ENCODE measurements around the gene PLCXD3.

GRCh38 chr5:41415242-41415641, 95.2 kb downstream of the PLCXD3 start:
- no peak for TF ChIP-seq TAF1 (IDR thresholded peaks at IDR 0.05; ENCODE audit: low read depth)
- TF ChIP-seq RAD21 (IDR thresholded peaks at IDR 0.05; ENCODE audit: low read depth), result no peak
- no peak for TF ChIP-seq TCF12 (IDR thresholded peaks at IDR 0.05; ENCODE audit: low read depth)
- TF ChIP-seq, protein P1, sequence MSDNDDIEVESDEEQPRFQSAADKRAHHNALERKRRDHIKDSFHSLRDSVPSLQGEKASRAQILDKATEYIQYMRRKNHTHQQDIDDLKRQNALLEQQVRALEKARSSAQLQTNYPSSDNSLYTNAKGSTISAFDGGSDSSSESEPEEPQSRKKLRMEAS (IDR thresholded peaks at IDR 0.05), result no peak
- TF ChIP-seq, protein P2, sequence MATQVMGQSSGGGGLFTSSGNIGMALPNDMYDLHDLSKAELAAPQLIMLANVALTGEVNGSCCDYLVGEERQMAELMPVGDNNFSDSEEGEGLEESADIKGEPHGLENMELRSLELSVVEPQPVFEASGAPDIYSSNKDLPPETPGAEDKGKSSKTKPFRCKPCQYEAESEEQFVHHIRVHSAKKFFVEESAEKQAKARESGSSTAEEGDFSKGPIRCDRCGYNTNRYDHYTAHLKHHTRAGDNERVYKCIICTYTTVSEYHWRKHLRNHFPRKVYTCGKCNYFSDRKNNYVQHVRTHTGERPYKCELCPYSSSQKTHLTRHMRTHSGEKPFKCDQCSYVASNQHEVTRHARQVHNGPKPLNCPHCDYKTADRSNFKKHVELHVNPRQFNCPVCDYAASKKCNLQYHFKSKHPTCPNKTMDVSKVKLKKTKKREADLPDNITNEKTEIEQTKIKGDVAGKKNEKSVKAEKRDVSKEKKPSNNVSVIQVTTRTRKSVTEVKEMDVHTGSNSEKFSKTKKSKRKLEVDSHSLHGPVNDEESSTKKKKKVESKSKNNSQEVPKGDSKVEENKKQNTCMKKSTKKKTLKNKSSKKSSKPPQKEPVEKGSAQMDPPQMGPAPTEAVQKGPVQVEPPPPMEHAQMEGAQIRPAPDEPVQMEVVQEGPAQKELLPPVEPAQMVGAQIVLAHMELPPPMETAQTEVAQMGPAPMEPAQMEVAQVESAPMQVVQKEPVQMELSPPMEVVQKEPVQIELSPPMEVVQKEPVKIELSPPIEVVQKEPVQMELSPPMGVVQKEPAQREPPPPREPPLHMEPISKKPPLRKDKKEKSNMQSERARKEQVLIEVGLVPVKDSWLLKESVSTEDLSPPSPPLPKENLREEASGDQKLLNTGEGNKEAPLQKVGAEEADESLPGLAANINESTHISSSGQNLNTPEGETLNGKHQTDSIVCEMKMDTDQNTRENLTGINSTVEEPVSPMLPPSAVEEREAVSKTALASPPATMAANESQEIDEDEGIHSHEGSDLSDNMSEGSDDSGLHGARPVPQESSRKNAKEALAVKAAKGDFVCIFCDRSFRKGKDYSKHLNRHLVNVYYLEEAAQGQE (IDR thresholded peaks at IDR 0.05; ENCODE audit: low read depth), result no peak
